Transverse colon (tissue), 4 donors: ENCODE data around the gene FAM186B. TPM values are rescaled to one million over a fixed set of nuclear protein-coding genes. Genes with fewer than 3 reads are reported as not detected.

ENCODE experiments used
- DNase-seq: peaks from one replicate; pipeline ENCODE4 v3.0.0-alpha.2; 2019
- H3K27ac ChIP-seq, 4 donors: fragments of 200-600 bp; sonication (generic); 2 replicates each; pipeline ENCODE4 v1.5.1; 2016 to 2018; ENCODE audit warnings: inconsistent platforms in 4 of 4
- H3K27me3 ChIP-seq: fragments of 200-600 bp; sonication (generic); 2 replicates; pipeline ENCODE4 v1.5.1; 2017; ENCODE audit warnings: inconsistent platforms
- H3K36me3 ChIP-seq, 4 donors: fragments of 200-600 bp; sonication (generic); 2 replicates each; pipeline ENCODE4 v1.5.1; 2017 to 2019; ENCODE audit warnings: inconsistent platforms in 4 of 4
- H3K4me1 ChIP-seq, 4 donors: fragments of 200-600 bp; sonication (generic); 2 replicates each; pipeline ENCODE4 v1.5.1; 2017 to 2020; ENCODE audit warnings: inconsistent platforms in 4 of 4
- H3K4me3 ChIP-seq, 4 donors: fragments of 200-600 bp; sonication (generic); 1 replicate in 1 of 4; 2 replicates in 3 of 4; pipeline versions ENCODE4 v1.5.1 to v1.6.1; 2017 to 2019; ENCODE audit warnings: inconsistent platforms in 4 of 4
- H3K9me3 ChIP-seq, 2 donors: fragments of 200-600 bp; sonication (generic); 2 replicates each; pipeline ENCODE4 v1.5.1; 2017 to 2019; ENCODE audit warnings: inconsistent platforms in 2 of 2
- CTCF ChIP-seq, 5 experiments: fragments of 200-600 bp in 3 of 5; fragments of 450-650 bp in 2 of 5; sonication (generic) in 3 of 5; IDR thresholded peaks; 1 replicate in 2 of 5; 2 replicates in 3 of 5; pipeline ENCODE4 v1.5.1; 2016 to 2017; ENCODE audit warnings: antibody characterized with exemption in 5 of 5, inconsistent platforms in 3 of 5, mild to moderate bottlenecking in 2 of 5, moderate library complexity in 1 of 5
- EP300 ChIP-seq: sonication (generic); formaldehyde crosslinking; IDR thresholded peaks from one replicate; pipeline ENCODE4 v1.6.1; 2017; ENCODE audit warnings: antibody characterized with exemption, low read depth
- POLR2A ChIP-seq: fragments of 450-650 bp; IDR thresholded peaks from one replicate; pipeline ENCODE4 v1.6.1; 2016; ENCODE audit warnings: antibody characterized with exemption, mild to moderate bottlenecking, moderate library complexity
- POLR2AphosphoS5 ChIP-seq, 3 donors: sonication (generic); formaldehyde crosslinking; IDR thresholded peaks; one replicate each; pipeline ENCODE4 v1.6.1; 2016; ENCODE audit warnings: antibody characterized with exemption in 3 of 3
- WGBS, 2 donors: methylation state at CpG; one replicate each; pipeline ENCODE4 v1.1.5; 2018; ENCODE audit warnings: low coverage in 1 of 2; 5-methylcytosine and 5-hydroxymethylcytosine counted together
- in situ Hi-C, 4 donors: fragments of 200-750 bp; cut with MboI; loops; one replicate each; pipeline versions ENCODE4 v1.15.0 to v1.15.1; 2017; ENCODE audit warnings: low sequenced_read_pairs in 3 of 4, low pct_ligation_motif_present in 1 of 4, low pct_unique_long_range_greater_than_20kb in 1 of 4
- intact Hi-C: fragments of 100-400 bp; cut with DNase I; formaldehyde crosslinking; loops from one replicate; pipeline ENCODE4 v1.15.1; 2023; ENCODE audit warnings: low total_unique reads
- total RNA-seq, 4 donors: library from RNA; depleted of rRNA; stranded (reverse); fragments of >200 nt; gene quantifications; one replicate each; pipeline ENCODE4 v1.1.0, GENCODE V29; 2016

Gene FAM186B
- total RNA-seq, 4 donors from 2014 or later = 0.14 to 0.64 TPM; not detected in 2

GRCh38 chr12:49552014-49552413 is 53.4 kb downstream of the FAM186B start:
- no peak overlapping the region for H3K27ac ChIP-seq
- no peaks in the 10 kb centered on the region for H3K36me3 ChIP-seq
- H3K27me3 ChIP-seq = peaks cover 29% of the 10 kb centered on the region
- no peak overlapping the region for H3K4me3 ChIP-seq
- in situ Hi-C loops = no loop called here
- no peak for DNase-seq
- no peaks in the 10 kb centered on the region for H3K9me3 ChIP-seq
- intact Hi-C loops = no loop called here
- no peak for TF ChIP-seq CTCF (IDR thresholded peaks at IDR 0.05)
- no peak for TF ChIP-seq POLR2AphosphoS5 (IDR thresholded peaks at IDR 0.05)
- no peak for TF ChIP-seq EP300
- TF ChIP-seq POLR2A = no peak
- H3K4me1 ChIP-seq = peaks cover 0 to 11% (median 10%) of the 10 kb centered on the region in 4 donors
- 69 to 100% methylated on average over 2 to 7 of the region's 7 CpGs for WGBS, 2 donors

GRCh38 chr12:49550693-49551252 is 54.7 kb downstream of the FAM186B start:
- no peak overlapping the region for H3K27ac ChIP-seq
- H3K4me1 ChIP-seq = peaks cover 0 to 11% (median 10%) of the 10 kb centered on the region in 4 donors
- WGBS, 2 donors = 20 to 55% methylated on average over 1 to 6 of the region's 6 CpGs
- TF ChIP-seq POLR2AphosphoS5 (IDR thresholded peaks at IDR 0.05) (no peak), EP300 (no peak), POLR2A (no peak), CTCF (IDR thresholded peaks at IDR 0.05) (no peak)
- DNase-seq = no peak
- intact Hi-C loops = no loop called here
- peaks cover 41% of the 10 kb centered on the region for H3K27me3 ChIP-seq
- no peaks in the 10 kb centered on the region for H3K9me3 ChIP-seq
- H3K36me3 ChIP-seq = no peaks in the 10 kb centered on the region
- in situ Hi-C loops = no loop called here
- H3K4me3 ChIP-seq = no peak overlapping the region

GRCh38 chr12:49549735-49550692 is 55.4 kb downstream of the FAM186B start:
- Histone ChIP-seq H3K9me3 (no peaks in the 10 kb centered on the region), H3K4me3 (no peak overlapping the region), H3K27ac (no peak overlapping the region), H3K36me3 (no peaks in the 10 kb centered on the region), H3K4me1 (peaks cover 0 to 11% (median 10%) of the 10 kb centered on the region in 4 donors), H3K27me3 (peaks cover 49% of the 10 kb centered on the region)
- in situ Hi-C loops (no loop called here), intact Hi-C loops (no loop called here)
- TF ChIP-seq POLR2A (no peak), CTCF (IDR thresholded peaks at IDR 0.05) (no peak), EP300 (no peak), POLR2AphosphoS5 (IDR thresholded peaks at IDR 0.05) (no peak)
- 70% methylated on average over 23 of the region's 28 CpGs; no CpG with 5 or more reads in 1 of the 2 donors for WGBS, 2 donors
- DNase-seq = no peak
